ENCODE data around the gene CHAF1A.
A peak's percentile ranks its signal among the peaks of the same experiment; 100 is the strongest.

The CHAF1A gene

GRCh38 chr19:4482721-4483364, 80.4 kb downstream of the CHAF1A start:
- FAIRE-seq (no peak), DNase-seq (ENCODE audit: low spot score) (no peak)

- no peak for FAIRE-seq
- no peak for DNase-seq (ENCODE audit: low spot score)
Measured at GRCh38 chr19:4483385-4483784, 80.9 kb downstream of the CHAF1A start.

- no peak for FAIRE-seq
- no peak for DNase-seq (ENCODE audit: low spot score)
Measured at GRCh38 chr19:4487572-4487971, 85.1 kb downstream of the CHAF1A start.

GRCh38 chr19:4488496-4488895, 86.1 kb downstream of the CHAF1A start:
- FAIRE-seq, result no peak
- DNase-seq (ENCODE audit: low spot score), result no peak

- no peak for FAIRE-seq
- DNase-seq (ENCODE audit: low spot score), result no peak
Measured at GRCh38 chr19:4491446-4491845, 89.0 kb downstream of the CHAF1A start.

- FAIRE-seq (peak; percentile 99), DNase-seq (ENCODE audit: low spot score) (no peak)
Measured at GRCh38 chr19:4492337-4493103, 90.1 kb downstream of the CHAF1A start.
